ENCODE results near the gene SETDB2.
"Not testable (repeated sequence)": the region's sequence is repeated elsewhere in the genome, so short reads cannot be mapped to it uniquely, and the experiment has no call there.

SETDB2 gene

GRCh38 chr13:49495783-49496762 lies 52.0 kb downstream of the SETDB2 start, which contains the start of gene PHF11:
PHF11 (plus strand) TSS chr13:49495953; CDS start chr13:49496002, 49 bp downstream.
- TF ChIP-seq CTCF (IDR thresholded peaks at IDR 0.05), result no peak
- peak within 1 kb of the TSS; percentile 89 for H3K27ac ChIP-seq
- peak within 1 kb of the TSS; percentile 88 for H2AFZ ChIP-seq
- no peak within 1 kb of the TSS for H3K9ac ChIP-seq
- no peaks in the 10 kb centered on the region for H3K79me2 ChIP-seq
- no peaks in the 10 kb centered on the region for H3K9me3 ChIP-seq (ENCODE audit: control insufficient read depth, low read length)
- no peaks in the 10 kb centered on the region for H3K4me1 ChIP-seq
- H3K36me3 ChIP-seq (ENCODE audit: control insufficient read depth, insufficient read depth, low read length), result no peaks in the 10 kb centered on the region
- H3K4me2 ChIP-seq (ENCODE audit: low read length), result peak within 1 kb of the TSS; percentile 78
- H3K27me3 ChIP-seq (ENCODE audit: control insufficient read depth, insufficient read depth, low read length), result no peaks in the 10 kb centered on the region
- peak within 1 kb of the TSS; percentile 71 for H3K4me3 ChIP-seq (ENCODE audit: low read depth, low read length)

GRCh38 chr13:49496837-49497236 lies 52.8 kb downstream of the SETDB2 start:
- not testable (repeated sequence) for H3K27ac ChIP-seq; H3K9me3 ChIP-seq (ENCODE audit: control insufficient read depth, low read length); H3K4me2 ChIP-seq (ENCODE audit: low read length); H3K79me2 ChIP-seq; H3K36me3 ChIP-seq (ENCODE audit: control insufficient read depth, insufficient read depth, low read length); H3K4me3 ChIP-seq (ENCODE audit: low read depth, low read length); H3K27me3 ChIP-seq (ENCODE audit: control insufficient read depth, insufficient read depth, low read length); H3K4me1 ChIP-seq; H3K9ac ChIP-seq; H2AFZ ChIP-seq

- H3K36me3 ChIP-seq (ENCODE audit: control insufficient read depth, insufficient read depth, low read length), result no peaks in the 10 kb centered on the region
- H3K27ac ChIP-seq, result no peak overlapping the region
- no peak overlapping the region for H3K9ac ChIP-seq
- H3K4me3 ChIP-seq (ENCODE audit: low read depth, low read length), result no peak overlapping the region
- no peak overlapping the region for H3K4me2 ChIP-seq (ENCODE audit: low read length)
- no peak overlapping the region for H2AFZ ChIP-seq
- H3K4me1 ChIP-seq, result no peaks in the 10 kb centered on the region
- H3K9me3 ChIP-seq (ENCODE audit: control insufficient read depth, low read length), result no peaks in the 10 kb centered on the region
- no peak for TF ChIP-seq CTCF (IDR thresholded peaks at IDR 0.05)
- H3K27me3 ChIP-seq (ENCODE audit: control insufficient read depth, insufficient read depth, low read length), result no peaks in the 10 kb centered on the region
- H3K79me2 ChIP-seq, result no peaks in the 10 kb centered on the region
These were observed 53.2 kb downstream of the SETDB2 start for GRCh38 chr13:49497272-49497671.

GRCh38 chr13:49498206-49498605 lies 54.1 kb downstream of the SETDB2 start:
- Histone ChIP-seq H3K4me2 (ENCODE audit: low read length) (no peak overlapping the region), H3K27me3 (ENCODE audit: control insufficient read depth, insufficient read depth, low read length) (no peaks in the 10 kb centered on the region), H3K4me1 (no peaks in the 10 kb centered on the region), H3K79me2 (no peaks in the 10 kb centered on the region), H3K27ac (no peak overlapping the region), H2AFZ (no peak overlapping the region), H3K36me3 (ENCODE audit: control insufficient read depth, insufficient read depth, low read length) (no peaks in the 10 kb centered on the region), H3K9ac (no peak overlapping the region), H3K4me3 (ENCODE audit: low read depth, low read length) (no peak overlapping the region), H3K9me3 (ENCODE audit: control insufficient read depth, low read length) (no peaks in the 10 kb centered on the region)
- TF ChIP-seq CTCF (IDR thresholded peaks at IDR 0.05), result no peak

GRCh38 chr13:49499889-49500660 lies 56.0 kb downstream of the SETDB2 start:
- no peak for TF ChIP-seq CTCF (IDR thresholded peaks at IDR 0.05)
- Histone ChIP-seq H3K4me2 (ENCODE audit: low read length) (no peak overlapping the region), H3K4me3 (ENCODE audit: low read depth, low read length) (no peak overlapping the region), H3K79me2 (no peaks in the 10 kb centered on the region), H3K9me3 (ENCODE audit: control insufficient read depth, low read length) (no peaks in the 10 kb centered on the region), H2AFZ (no peak overlapping the region), H3K36me3 (ENCODE audit: control insufficient read depth, insufficient read depth, low read length) (no peaks in the 10 kb centered on the region), H3K9ac (no peak overlapping the region), H3K4me1 (no peaks in the 10 kb centered on the region), H3K27me3 (ENCODE audit: control insufficient read depth, insufficient read depth, low read length) (no peaks in the 10 kb centered on the region), H3K27ac (no peak overlapping the region)

Measured in parathyroid adenoma (tissue), 2 donors.